Activated T-helper 2 cell treated with anti-CD3 and anti-CD28 coated beads, Interferon-gamma antibody, Interleukin-2, Interleukin-4, amounts not matched to agents 10 μg/mL and 5 μg/mL and 100 μg/mL, durations not matched to agents 14 hours and 24 hours and 36 hours (primary cell): ENCODE results near the gene REEP1. TPM values are rescaled to one million over a fixed set of nuclear protein-coding genes. Genes with fewer than 3 reads are reported as not detected.

Experiments used
- DNase-seq: peaks from one replicate; pipeline ENCODE4 v3.0.0; 2021; ENCODE audit warnings: low spot score
- H3K27ac Mint-ChIP-seq: one replicate; pipeline ENCODE4 v1.8.0; 2021; ENCODE audit warnings: mixed read lengths
- H3K27me3 Mint-ChIP-seq: one replicate; pipeline ENCODE4 v1.8.0; 2021; ENCODE audit warnings: low read depth, mixed read lengths
- H3K36me3 Mint-ChIP-seq: one replicate; pipeline ENCODE4 v1.8.0; 2021; ENCODE audit warnings: low read depth, mixed read lengths
- H3K4me1 Mint-ChIP-seq: one replicate; pipeline ENCODE4 v1.8.0; 2021; ENCODE audit warnings: low read depth, mixed read lengths
- H3K4me3 Mint-ChIP-seq: one replicate; pipeline ENCODE4 v1.8.0; 2021; ENCODE audit warnings: low read depth, mild to moderate bottlenecking, moderate library complexity, mixed read lengths
- H3K9me3 Mint-ChIP-seq: one replicate; pipeline ENCODE4 v1.8.0; 2021; ENCODE audit warnings: mixed read lengths
- intact Hi-C: fragments of 100-400 bp; cut with micrococcal nuclease; formaldehyde crosslinking; loops from one replicate; pipeline ENCODE4 v1.15.1; 2023
- total RNA-seq: library from RNA; stranded (reverse); gene quantifications from 2 replicates; pipeline ENCODE4 v1.2.3, GENCODE V29; 2022

The REEP1 gene
- total RNA-seq, 1 donor from 2014 or later = 0.71 TPM

DNA sequence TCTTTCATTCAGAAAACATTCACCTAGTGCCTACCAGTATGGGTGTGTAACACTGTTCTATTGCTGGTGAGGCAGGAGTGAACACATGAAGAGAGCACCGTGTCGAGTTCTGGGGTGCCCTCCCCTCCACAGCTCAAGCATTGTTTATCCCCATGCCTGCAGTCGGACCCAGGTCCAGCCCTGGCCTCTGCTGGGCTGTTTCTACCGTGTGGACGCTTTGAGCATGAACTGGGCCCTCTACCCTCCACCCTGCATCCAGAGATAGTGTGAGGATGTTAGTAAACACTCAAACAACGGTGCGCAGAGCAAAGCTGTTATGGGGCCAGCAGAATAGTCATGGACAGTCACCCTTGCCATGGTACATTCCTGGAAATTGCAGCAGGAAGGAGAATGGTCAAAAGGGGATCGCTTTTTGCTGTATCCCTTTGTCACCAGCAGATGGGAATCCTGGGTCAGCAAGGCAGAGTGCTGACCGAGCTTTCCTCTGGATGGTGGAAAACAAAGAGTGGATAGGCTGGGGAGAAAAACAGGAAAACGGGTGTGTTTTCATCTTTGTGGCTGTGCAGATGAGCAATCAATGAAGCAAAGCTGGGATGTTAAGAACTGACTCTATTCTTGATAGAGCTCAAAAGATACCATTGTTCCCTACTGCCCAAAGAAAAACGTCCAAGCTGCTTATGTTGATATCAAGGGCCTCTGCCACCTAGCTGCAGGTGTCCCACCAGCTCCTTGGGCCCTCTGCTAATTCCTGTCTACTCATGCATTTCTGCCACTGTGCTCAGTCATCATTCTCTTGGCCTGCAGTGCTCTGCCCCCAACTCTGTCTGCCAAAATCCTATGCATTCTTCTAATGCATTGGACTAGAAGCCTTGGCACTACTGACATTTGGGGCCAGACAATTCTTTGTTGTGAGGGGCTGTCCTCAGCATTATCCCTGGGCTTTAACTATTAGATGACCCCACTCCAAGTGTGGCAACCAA is 38.7 kb downstream of the REEP1 start:
- H3K36me3 Mint-ChIP-seq = no peaks in the 10 kb centered on the region
- no peak overlapping the region for H3K27ac Mint-ChIP-seq
- no peak for DNase-seq
- H3K27me3 Mint-ChIP-seq = peaks cover 30% of the 10 kb centered on the region
- intact Hi-C loops = no loop called here
- no peak overlapping the region for H3K4me3 Mint-ChIP-seq
- no peaks in the 10 kb centered on the region for H3K9me3 Mint-ChIP-seq
- no peaks in the 10 kb centered on the region for H3K4me1 Mint-ChIP-seq

DNA sequence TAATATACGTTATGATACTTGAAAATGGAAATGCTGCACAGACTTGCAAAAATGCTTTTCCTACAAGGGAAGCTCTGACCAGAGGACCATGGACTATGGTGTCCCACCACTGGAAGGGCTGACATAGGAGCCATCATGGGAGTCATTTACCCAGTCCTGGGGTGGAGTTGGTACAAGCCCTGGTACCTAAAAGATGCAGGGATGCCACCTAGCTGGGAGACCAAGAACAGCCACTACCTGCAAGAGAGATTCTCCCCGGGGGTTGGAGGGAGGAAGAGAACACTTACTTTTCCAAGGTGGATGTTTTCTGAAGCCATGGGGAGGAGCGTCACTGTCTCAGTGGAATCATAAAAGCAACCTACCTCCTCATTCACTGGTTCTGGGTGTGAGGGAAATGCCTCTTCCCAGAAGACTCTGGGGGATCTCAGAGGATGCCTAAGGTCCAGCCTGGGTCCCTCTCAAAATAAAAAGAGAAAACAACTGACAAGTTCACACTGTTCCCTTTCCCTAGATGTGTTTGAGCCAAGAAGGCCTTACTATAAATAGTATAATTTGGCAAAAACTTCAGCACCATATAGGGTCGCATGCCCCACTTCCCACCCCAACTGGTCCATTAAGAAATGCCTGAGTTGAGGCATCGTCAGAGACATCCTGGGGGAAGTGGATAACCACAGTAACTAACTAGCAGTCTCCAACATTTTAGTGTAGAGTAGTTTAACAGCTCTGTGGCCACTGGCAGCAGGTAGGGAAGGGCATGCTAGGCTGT is 39.9 kb downstream of the REEP1 start:
- intact Hi-C loops = loop anchor here (1.0 kb wide), 1 partner anchor 76 kb away; no protein-coding TSS in a partner anchor
- no peak for DNase-seq
- Mint-ChIP-seq H3K27me3 (peaks cover 30% of the 10 kb centered on the region), H3K4me3 (no peak overlapping the region), H3K36me3 (no peaks in the 10 kb centered on the region), H3K4me1 (no peaks in the 10 kb centered on the region), H3K9me3 (no peaks in the 10 kb centered on the region), H3K27ac (no peak overlapping the region)

DNA sequence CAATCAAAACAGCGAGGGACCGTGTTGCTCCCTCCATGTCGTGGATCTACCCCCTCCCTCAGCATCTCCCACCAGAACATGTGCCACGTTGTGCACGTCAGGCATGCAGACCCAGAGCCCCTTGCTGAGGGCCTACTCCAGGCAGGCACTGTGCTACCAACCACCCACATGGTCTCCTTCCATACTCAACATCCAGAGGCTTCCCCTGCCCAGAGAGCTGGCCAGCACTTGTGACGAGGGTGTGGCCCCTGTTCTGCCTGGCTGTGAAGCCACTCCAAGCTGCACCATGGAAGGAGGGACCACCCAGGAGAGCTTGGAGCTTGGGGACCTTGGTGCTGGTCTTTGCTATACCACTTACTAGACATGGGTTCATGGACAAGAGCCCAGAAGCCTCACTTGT is 40.5 kb downstream of the REEP1 start:
- H3K36me3 Mint-ChIP-seq = no peaks in the 10 kb centered on the region
- H3K4me1 Mint-ChIP-seq = no peaks in the 10 kb centered on the region
- H3K4me3 Mint-ChIP-seq = no peak overlapping the region
- no peak for DNase-seq
- intact Hi-C loops = loop anchor here (1.0 kb wide), 1 partner anchor 76 kb away; no protein-coding TSS in a partner anchor
- no peaks in the 10 kb centered on the region for H3K9me3 Mint-ChIP-seq
- no peak overlapping the region for H3K27ac Mint-ChIP-seq
- peaks cover 26% of the 10 kb centered on the region for H3K27me3 Mint-ChIP-seq

DNA sequence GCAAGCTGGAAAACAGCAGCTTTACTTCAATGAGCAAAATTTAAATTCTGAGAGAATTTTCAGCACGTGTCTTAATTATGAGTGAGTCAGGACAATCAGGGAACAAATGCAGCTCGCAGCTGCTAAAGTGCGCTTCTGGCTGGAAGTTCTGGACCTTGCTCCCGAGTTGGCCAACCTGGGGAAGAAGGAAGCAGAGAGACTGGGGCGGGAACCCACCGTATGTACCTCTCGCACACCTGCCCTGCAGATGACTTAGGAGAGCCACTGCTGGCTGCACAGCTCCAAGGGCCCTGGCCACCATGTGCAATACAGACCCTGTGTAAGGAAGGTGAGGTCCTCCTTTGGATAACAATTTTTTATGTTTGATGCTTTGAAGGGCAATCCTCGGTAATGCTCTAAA is 42.4 kb downstream of the REEP1 start:
- H3K4me1 Mint-ChIP-seq = no peaks in the 10 kb centered on the region
- DNase-seq = no peak
- intact Hi-C loops = no loop called here
- no peaks in the 10 kb centered on the region for H3K36me3 Mint-ChIP-seq
- H3K4me3 Mint-ChIP-seq = no peak overlapping the region
- H3K9me3 Mint-ChIP-seq = no peaks in the 10 kb centered on the region
- H3K27ac Mint-ChIP-seq = no peak overlapping the region
- peaks cover 22% of the 10 kb centered on the region for H3K27me3 Mint-ChIP-seq

DNA sequence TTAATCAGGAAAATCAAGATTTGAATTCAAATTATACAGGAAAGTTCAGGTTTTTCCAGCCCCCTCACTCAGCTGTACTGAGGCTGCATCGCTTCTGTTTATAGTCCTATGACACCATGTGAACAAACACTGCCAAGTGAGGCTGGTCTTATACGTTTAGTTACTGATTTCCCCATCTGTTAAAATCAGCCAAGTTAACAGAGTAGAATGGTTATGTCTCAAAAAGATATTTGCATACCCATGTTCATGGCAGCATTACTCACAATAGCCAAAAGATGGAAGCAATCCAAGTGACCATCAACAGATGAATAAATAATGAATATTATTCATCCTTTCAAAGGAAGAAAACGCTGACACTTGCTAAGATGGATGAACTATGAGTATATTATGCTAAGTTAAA is 43.8 kb downstream of the REEP1 start:
- Mint-ChIP-seq H3K4me3 (no peak overlapping the region), H3K36me3 (no peaks in the 10 kb centered on the region), H3K9me3 (no peaks in the 10 kb centered on the region), H3K27me3 (peaks cover 26% of the 10 kb centered on the region), H3K27ac (no peak overlapping the region), H3K4me1 (no peaks in the 10 kb centered on the region)
- no peak for DNase-seq
- intact Hi-C loops = no loop called here

DNA sequence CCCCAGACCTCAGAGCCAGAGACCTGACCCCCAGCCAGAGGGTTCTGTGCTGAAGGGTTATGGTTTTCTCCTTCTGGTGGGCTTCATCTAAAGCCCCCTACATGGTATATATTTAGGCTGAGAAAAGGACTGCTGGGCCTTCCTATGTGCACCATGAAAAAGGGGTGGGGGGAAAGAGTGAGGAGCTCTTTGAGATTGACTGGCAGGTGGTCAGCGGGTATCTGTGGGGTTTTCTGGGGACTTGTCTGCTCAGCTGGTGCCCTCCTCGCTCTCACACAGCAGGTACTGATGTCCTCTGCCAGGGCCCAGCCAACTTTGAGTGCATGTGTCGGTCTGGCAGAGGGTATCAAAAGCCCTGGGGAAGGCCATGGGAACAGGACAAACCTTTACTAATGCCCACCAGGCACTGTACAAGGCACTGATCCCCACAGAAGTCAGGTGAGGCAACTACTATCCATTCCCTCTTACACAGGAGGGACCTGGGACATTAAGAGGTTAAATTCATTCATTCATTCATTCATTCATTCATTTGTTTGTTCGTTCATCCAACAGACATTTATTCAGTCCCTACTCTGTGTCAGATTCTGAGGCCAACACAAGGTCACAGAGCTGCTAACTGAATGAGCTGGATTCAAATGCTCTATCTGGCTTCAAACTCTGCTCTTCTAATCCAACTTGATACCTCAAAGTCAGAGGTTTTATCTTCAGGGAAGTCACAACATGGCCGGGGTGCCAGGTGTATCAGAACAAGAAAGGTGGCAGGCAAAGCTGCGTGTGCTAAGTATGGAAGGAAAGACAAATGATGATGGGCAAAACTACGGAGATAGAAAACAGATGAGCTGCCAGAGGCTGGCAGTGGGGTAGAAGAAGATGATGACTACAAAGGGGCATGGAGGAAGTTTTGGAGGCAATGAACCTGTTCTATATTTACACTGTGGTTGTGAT is 44.6 kb downstream of the REEP1 start:
- no peak overlapping the region for H3K4me3 Mint-ChIP-seq
- H3K27me3 Mint-ChIP-seq = peaks cover 30% of the 10 kb centered on the region
- H3K27ac Mint-ChIP-seq = no peak overlapping the region
- H3K9me3 Mint-ChIP-seq = no peaks in the 10 kb centered on the region
- H3K36me3 Mint-ChIP-seq = no peaks in the 10 kb centered on the region
- intact Hi-C loops = no loop called here
- DNase-seq = no peak
- no peaks in the 10 kb centered on the region for H3K4me1 Mint-ChIP-seq

DNA sequence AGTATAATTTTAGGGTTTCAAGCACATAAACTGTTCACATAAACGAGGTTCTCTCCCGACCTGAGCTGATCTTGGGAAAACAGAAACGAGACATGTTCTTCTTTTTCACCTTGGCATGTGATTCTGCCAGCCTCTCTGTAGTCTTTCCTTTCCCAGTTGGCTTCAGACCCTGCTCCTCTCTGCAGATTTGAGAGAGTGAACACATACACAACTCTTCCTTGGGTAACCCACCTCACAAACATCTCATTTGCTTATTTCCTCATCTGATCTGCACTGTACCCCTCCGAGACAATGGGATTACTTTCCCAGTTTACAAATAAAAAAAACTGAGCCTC is 46.1 kb downstream of the REEP1 start:
- intact Hi-C loops = no loop called here
- Mint-ChIP-seq H3K4me3 (no peak overlapping the region), H3K36me3 (no peaks in the 10 kb centered on the region), H3K27ac (no peak overlapping the region), H3K4me1 (no peaks in the 10 kb centered on the region), H3K27me3 (peaks cover 31% of the 10 kb centered on the region), H3K9me3 (no peaks in the 10 kb centered on the region)
- DNase-seq = no peak

DNA sequence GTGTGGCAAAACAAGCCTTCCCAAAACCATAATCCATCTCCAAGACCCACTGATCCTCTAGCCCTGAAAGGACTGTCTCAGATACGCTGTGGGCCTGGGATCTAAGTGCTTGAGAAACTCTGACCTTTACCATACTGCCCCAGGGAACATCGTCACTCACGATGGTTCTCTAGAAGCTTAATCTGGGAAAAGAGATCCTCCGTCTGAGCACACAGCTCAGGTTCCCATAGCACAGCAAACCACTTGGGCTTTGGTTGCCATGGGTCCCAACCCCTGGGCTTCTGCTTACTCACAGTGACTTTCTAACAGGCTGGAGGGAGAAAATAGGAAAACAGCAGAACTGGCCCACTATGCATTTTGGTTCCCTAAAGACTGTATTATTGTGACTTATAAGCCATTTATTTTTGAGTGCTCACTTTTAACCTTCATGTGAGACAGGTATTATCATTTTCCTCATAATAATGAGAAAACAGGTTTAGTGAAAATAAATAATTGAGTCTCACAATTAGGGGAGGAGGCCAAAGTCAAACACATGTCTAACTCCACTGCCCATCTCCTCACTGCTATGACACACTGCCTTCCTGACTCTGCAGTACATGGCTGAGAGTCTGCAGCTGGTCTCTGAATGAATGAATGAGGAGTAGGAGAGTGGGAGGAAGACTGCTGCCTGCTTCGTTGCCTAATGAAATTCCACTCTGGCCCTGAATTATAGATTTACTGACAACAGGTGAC is 46.7 kb downstream of the REEP1 start:
- no peak for DNase-seq
- no peak overlapping the region for H3K27ac Mint-ChIP-seq
- no peaks in the 10 kb centered on the region for H3K9me3 Mint-ChIP-seq
- peaks cover 36% of the 10 kb centered on the region for H3K27me3 Mint-ChIP-seq
- intact Hi-C loops = no loop called here
- H3K36me3 Mint-ChIP-seq = no peaks in the 10 kb centered on the region
- H3K4me1 Mint-ChIP-seq = no peaks in the 10 kb centered on the region
- no peak overlapping the region for H3K4me3 Mint-ChIP-seq

DNA sequence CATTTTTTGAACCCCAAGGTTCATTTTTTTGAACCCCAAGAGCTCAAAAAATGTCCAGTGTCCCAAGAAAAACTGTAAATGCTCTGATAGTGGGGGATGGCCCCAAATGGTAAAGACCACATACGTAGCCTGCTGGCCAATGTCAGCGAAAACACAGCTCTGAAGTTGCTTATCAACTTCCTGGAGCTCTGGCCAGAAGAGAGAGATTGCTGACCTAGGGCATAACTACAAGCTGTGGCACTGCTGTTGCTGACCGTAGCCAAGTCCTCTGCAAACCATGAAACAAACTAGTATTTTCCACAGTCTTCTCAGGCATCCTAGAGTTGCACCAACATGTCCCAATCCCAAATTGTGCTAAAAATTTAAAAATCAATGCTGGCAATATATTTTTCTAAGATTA is 50.9 kb downstream of the REEP1 start:
- no peak overlapping the region for H3K27ac Mint-ChIP-seq
- H3K4me3 Mint-ChIP-seq = no peak overlapping the region
- no peaks in the 10 kb centered on the region for H3K4me1 Mint-ChIP-seq
- DNase-seq = no peak
- peaks cover 32% of the 10 kb centered on the region for H3K27me3 Mint-ChIP-seq
- no peaks in the 10 kb centered on the region for H3K9me3 Mint-ChIP-seq
- intact Hi-C loops = no loop called here
- no peaks in the 10 kb centered on the region for H3K36me3 Mint-ChIP-seq

DNA sequence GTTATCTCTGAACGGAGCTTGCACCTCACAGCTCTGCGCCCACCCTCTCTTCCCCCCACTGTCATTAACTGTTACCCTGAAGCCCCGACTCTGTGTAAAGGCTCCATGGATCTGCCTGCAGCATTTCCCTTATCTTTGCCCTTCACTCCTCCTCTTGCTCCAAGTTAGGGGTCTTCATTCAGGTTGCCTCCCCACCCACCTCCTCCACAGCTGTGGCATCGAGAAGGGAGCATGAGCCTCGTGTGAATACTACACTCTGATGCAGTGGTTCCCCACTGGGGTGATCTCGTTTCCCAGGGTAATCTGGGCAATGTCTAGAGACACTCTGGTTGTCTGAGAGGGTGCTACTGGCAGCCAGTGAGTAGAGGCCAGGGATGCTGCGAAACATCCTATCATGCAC is 51.4 kb downstream of the REEP1 start:
- H3K4me3 Mint-ChIP-seq = no peak overlapping the region
- DNase-seq = no peak
- H3K27ac Mint-ChIP-seq = no peak overlapping the region
- no peaks in the 10 kb centered on the region for H3K36me3 Mint-ChIP-seq
- H3K9me3 Mint-ChIP-seq = no peaks in the 10 kb centered on the region
- intact Hi-C loops = no loop called here
- peaks cover 29% of the 10 kb centered on the region for H3K27me3 Mint-ChIP-seq
- no peaks in the 10 kb centered on the region for H3K4me1 Mint-ChIP-seq

DNA sequence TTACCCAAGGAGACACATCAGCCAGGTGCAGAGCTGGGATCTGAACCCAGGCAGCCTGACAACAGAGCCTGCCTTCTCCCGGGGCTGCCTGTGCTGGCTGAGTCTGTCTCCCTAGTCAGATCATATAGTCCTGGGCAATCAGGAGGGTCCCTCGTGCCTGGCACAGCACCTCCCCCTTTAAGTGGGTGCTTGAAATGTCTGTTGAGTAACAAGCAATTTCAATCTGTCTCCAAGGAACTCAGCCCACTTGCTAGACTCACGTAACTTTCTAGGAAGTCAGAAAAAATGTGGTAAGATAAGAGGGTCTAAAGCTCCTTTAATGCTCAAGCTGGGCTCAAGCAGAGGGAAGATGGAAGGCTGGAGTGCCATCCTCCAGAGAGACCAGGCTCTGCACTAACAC is 51.9 kb downstream of the REEP1 start:
- intact Hi-C loops = no loop called here
- no peak overlapping the region for H3K4me3 Mint-ChIP-seq
- no peak for DNase-seq
- H3K4me1 Mint-ChIP-seq = no peaks in the 10 kb centered on the region
- peaks cover 29% of the 10 kb centered on the region for H3K27me3 Mint-ChIP-seq
- no peak overlapping the region for H3K27ac Mint-ChIP-seq
- no peaks in the 10 kb centered on the region for H3K36me3 Mint-ChIP-seq
- no peaks in the 10 kb centered on the region for H3K9me3 Mint-ChIP-seq

DNA sequence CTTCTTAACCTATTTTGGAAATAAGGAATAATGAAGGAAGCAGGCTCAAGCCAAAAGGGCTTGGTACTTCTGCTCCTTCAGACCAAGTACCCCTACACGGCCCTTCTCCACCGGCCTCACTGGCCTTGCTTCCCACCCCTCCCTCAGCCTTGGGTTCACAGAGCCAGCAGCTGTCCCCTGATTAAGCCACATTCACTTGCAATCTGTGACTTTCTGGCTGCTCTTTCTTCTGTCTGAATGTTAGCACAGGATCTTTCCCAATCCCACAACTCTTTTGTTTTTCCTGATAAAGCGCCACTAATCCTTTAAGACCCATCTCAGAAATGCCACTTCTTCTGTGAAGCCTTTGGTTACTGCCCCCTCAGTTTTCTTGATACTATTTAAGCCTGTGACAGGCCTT is 52.4 kb downstream of the REEP1 start:
- peaks cover 28% of the 10 kb centered on the region for H3K27me3 Mint-ChIP-seq
- no peaks in the 10 kb centered on the region for H3K36me3 Mint-ChIP-seq
- H3K9me3 Mint-ChIP-seq = no peaks in the 10 kb centered on the region
- intact Hi-C loops = no loop called here
- H3K4me3 Mint-ChIP-seq = no peak overlapping the region
- no peaks in the 10 kb centered on the region for H3K4me1 Mint-ChIP-seq
- H3K27ac Mint-ChIP-seq = no peak overlapping the region
- DNase-seq = no peak
